Neuron (in vitro differentiated cells): ENCODE measurements around the gene COX8C.
"Not testable (repeated sequence)": the region's sequence is repeated elsewhere in the genome, so short reads cannot be mapped to it uniquely, and the experiment has no call there.

Experiments
- H2AFZ ChIP-seq: one replicate; pipeline ENCODE4 v1.6.1; 2013; ENCODE audit warnings: low read depth, mild to moderate bottlenecking, inconsistent platforms, low read length, moderate library complexity
- H3K27me3 ChIP-seq: one replicate; pipeline ENCODE4 v1.6.1; 2013; ENCODE audit warnings: low read length; ENCODE audit not compliant: insufficient read depth
- H3K36me3 ChIP-seq: one replicate; pipeline ENCODE4 v1.6.1; 2013; ENCODE audit warnings: low read length; ENCODE audit not compliant: insufficient read depth
- H3K4me1 ChIP-seq: one replicate; pipeline ENCODE4 v1.6.1; 2013; ENCODE audit warnings: low read length; ENCODE audit not compliant: insufficient read depth
- H3K4me3 ChIP-seq: 2 replicates; pipeline ENCODE4 v1.5.1; 2013; ENCODE audit warnings: mild to moderate bottlenecking, low read length, moderate library complexity
- H3K9me3 ChIP-seq: one replicate; pipeline ENCODE4 v1.6.1; 2013; ENCODE audit warnings: low read length

Gene COX8C

GRCh38 chr14:93348292-93348691, 1.3 kb downstream of the COX8C start:
- Histone ChIP-seq H3K4me1 (peaks cover 12% of the 10 kb centered on the region), H3K27me3 (no peaks in the 10 kb centered on the region), H3K36me3 (no peaks in the 10 kb centered on the region), H2AFZ (no peak overlapping the region), H3K9me3 (no peaks in the 10 kb centered on the region), H3K4me3 (no peak overlapping the region)

GRCh38 chr14:93354873-93355272, 7.9 kb downstream of the COX8C start:
- not testable (repeated sequence) for H3K27me3 ChIP-seq, H3K36me3 ChIP-seq, H3K9me3 ChIP-seq, H2AFZ ChIP-seq, H3K4me3 ChIP-seq, H3K4me1 ChIP-seq

DNA sequence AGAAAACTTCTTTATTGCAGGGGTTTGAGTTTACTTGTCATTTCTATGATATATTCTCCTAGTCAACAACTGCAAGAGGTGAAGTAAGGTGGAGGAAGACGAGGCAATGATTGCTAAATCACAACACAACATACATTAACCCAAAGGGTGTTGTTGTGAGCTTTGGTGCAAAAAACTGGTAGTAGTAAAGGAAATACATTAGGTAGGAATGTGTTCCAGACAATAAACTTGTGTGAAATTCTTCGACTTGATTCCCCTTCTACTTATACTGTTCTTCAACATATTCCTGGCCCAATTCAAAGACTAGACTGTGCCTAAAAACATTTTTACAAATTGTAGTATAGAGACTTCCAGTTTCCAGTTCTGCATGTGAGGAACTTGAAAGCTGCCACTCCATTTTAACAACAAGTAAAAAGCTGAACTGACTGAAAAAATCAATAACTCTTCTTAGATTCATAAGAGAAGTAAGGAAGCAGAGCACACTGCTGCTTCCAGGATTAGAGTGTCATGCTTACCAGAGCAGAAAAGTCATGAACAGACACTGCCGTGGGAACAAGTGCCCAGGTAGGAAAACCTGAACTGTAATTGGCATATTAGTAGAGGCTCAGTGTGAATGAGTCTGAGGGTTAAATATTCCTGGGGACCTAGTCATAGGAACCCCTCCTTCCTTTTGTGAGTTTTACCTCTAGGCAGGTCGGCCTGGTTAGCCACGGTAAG, 22.2 kb downstream of the COX8C start:
- H2AFZ ChIP-seq = no peak overlapping the region
- H3K4me3 ChIP-seq = no peak overlapping the region
- peaks cover 2% of the 10 kb centered on the region for H3K27me3 ChIP-seq
- no peaks in the 10 kb centered on the region for H3K9me3 ChIP-seq
- no peaks in the 10 kb centered on the region for H3K36me3 ChIP-seq
- H3K4me1 ChIP-seq = no peaks in the 10 kb centered on the region

- H3K9me3 ChIP-seq = no peaks in the 10 kb centered on the region
- no peaks in the 10 kb centered on the region for H3K4me1 ChIP-seq
- H3K27me3 ChIP-seq = peaks cover 2% of the 10 kb centered on the region
- no peaks in the 10 kb centered on the region for H3K36me3 ChIP-seq
- H2AFZ ChIP-seq = no peak overlapping the region
- H3K4me3 ChIP-seq = no peak overlapping the region
These were observed 22.8 kb downstream of the COX8C start for GRCh38 chr14:93369713-93370266.

DNA sequence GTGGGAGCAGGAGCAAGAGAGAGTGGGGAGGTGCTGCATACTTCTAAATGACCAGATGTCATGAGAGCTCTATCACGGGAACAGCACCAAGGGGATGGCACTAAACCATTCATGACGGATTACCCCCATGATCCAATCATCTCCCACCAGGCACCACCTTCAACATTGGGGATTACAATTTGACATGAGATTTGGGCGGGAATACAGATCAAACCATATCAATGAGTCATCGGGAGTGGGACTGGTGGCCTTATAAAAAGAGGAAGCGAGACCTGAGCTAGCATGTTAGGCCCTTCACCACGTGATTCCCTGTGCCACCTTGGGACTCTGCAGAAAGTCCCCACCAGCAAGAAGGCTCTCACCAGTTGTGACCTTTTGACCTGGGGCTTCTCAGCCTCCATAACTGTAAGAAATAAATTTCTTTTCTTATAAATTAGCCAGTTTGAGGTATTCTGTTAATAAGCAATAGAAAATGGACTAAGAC, 28.7 kb downstream of the COX8C start:
- Histone ChIP-seq H3K36me3 (no peaks in the 10 kb centered on the region), H3K9me3 (no peaks in the 10 kb centered on the region), H2AFZ (no peak overlapping the region), H3K4me3 (no peak overlapping the region), H3K4me1 (no peaks in the 10 kb centered on the region), H3K27me3 (no peaks in the 10 kb centered on the region)

GRCh38 chr14:93379831-93380230, 32.8 kb downstream of the COX8C start:
- no peak overlapping the region for H3K4me3 ChIP-seq
- H3K4me1 ChIP-seq = no peaks in the 10 kb centered on the region
- no peaks in the 10 kb centered on the region for H3K9me3 ChIP-seq
- no peak overlapping the region for H2AFZ ChIP-seq
- H3K36me3 ChIP-seq = no peaks in the 10 kb centered on the region
- H3K27me3 ChIP-seq = peaks cover 3% of the 10 kb centered on the region

DNA sequence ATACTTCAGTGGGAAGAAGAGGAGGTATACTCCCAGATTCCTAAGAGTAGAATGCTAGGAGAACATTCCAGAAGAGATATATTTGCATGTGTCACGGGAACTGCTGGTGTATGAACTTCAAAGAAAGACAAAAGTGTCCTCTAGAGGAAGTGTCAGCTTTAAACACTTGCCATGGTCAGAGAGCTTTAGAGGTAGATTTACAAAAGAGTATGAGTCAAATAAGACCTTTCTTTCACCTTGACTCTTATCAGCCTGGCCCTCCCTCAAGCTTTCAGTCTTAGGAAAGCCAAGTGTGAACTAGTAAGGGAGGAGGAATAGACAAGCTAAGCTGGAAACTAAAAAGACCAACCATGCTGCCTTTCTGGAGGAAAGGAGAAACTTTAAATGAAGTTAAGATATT, 34.7 kb downstream of the COX8C start:
- no peaks in the 10 kb centered on the region for H3K36me3 ChIP-seq
- H3K27me3 ChIP-seq = peaks cover 3% of the 10 kb centered on the region
- no peak overlapping the region for H2AFZ ChIP-seq
- H3K4me3 ChIP-seq = no peak overlapping the region
- no peaks in the 10 kb centered on the region for H3K4me1 ChIP-seq
- H3K9me3 ChIP-seq = no peaks in the 10 kb centered on the region

- not testable (repeated sequence) for H2AFZ ChIP-seq, H3K9me3 ChIP-seq, H3K4me3 ChIP-seq, H3K36me3 ChIP-seq, H3K4me1 ChIP-seq, H3K27me3 ChIP-seq
These were observed 37.3 kb downstream of the COX8C start for GRCh38 chr14:93384256-93384655.

DNA sequence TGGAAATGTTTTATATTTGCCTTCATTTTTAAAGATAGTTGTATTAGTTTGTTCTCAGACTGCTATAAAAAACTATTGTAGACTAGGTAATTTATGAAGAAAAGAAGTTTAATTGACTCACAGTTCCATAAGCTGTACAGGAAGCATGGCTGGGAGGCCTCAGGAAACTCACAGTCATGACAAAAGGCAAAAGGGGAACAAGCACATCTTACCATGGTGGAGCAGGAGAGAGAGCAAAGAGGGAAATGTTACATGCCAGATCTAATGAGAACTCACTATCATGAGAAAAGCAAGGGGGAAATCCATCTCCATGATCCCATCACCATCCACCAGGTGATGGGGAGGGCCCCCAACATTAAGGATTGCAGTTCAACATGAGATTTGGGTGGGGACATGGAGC, 48.2 kb downstream of the COX8C start:
- Histone ChIP-seq H3K36me3 (no peaks in the 10 kb centered on the region), H2AFZ (no peak overlapping the region), H3K4me3 (no peak overlapping the region), H3K27me3 (no peaks in the 10 kb centered on the region), H3K9me3 (no peaks in the 10 kb centered on the region), H3K4me1 (no peaks in the 10 kb centered on the region)

DNA sequence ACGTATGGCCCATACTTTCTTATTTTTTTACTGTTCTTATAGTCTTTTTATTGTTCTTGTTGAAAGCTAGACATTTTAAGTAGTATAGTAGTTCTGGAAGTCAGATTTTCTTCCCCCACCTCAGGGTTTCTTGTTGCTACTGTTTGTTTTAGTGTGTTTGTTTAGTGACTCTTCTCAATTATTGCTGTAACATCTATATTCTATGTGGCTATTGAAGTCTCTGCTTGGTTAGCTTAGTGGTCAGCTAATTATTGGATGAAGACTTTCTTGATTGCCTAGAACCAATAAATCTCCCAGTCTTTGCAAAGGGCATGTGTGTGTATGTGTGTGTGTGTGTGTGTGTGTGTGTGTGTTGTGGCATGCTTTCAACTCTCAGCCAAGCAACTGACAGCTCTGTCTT, 49.5 kb downstream of the COX8C start:
- H3K4me3 ChIP-seq = no peak overlapping the region

More for the DNA sequence above, 49.5 kb downstream of the COX8C start:
- H3K4me1 ChIP-seq = no peaks in the 10 kb centered on the region
- no peak overlapping the region for H2AFZ ChIP-seq
- H3K36me3 ChIP-seq = no peaks in the 10 kb centered on the region
- H3K9me3 ChIP-seq = no peaks in the 10 kb centered on the region
- H3K27me3 ChIP-seq = no peaks in the 10 kb centered on the region
